ENCODE data around the gene YWHAB. TPM values are rescaled to one million over a fixed set of nuclear protein-coding genes. Genes with fewer than 3 reads are reported as not detected.

The YWHAB gene
- total RNA-seq, 1 experiment from 2014 or later: 216 TPM

GRCh38 chr20:44924541-44924940 lies 39.0 kb downstream of the YWHAB start (continued):
- TF ChIP-seq AFF4 (CRISPR knock-in tag; IDR thresholded peaks at IDR 0.05; ENCODE audit: borderline replicate concordance): no peak
- TF ChIP-seq ZNF281 (CRISPR knock-in tag; IDR thresholded peaks at IDR 0.05): no peak

- Mint-ChIP-seq H3K27me3 (ENCODE audit: low read depth) (no peaks in the 10 kb centered on the region), H3K9me3 (no peaks in the 10 kb centered on the region), H3K4me3 (no peak overlapping the region), H3K27ac (no peak overlapping the region), H3K4me1 (no peaks in the 10 kb centered on the region), H3K36me3 (peaks cover 34% of the 10 kb centered on the region)
- ChIA-PET POLR2A (no interaction called here), CTCF (no interaction called here)
- DNase-seq (ENCODE audit: low spot score) (no peak), ATAC-seq (no peak)
- no peak for TF ChIP-seq E2F4 (CRISPR knock-in tag; IDR thresholded peaks at IDR 0.05; ENCODE audit: borderline replicate concordance, low read depth)
- TF ChIP-seq USF1 (CRISPR knock-in tag; IDR thresholded peaks at IDR 0.05): no peak
- no peak for TF ChIP-seq PREB (CRISPR knock-in tag; IDR thresholded peaks at IDR 0.05; ENCODE audit: borderline replicate concordance)
- no peak for TF ChIP-seq TEAD4 (CRISPR knock-in tag; IDR thresholded peaks at IDR 0.05)
- no peak for TF ChIP-seq IRF1 (CRISPR knock-in tag; IDR thresholded peaks at IDR 0.05)
- TF ChIP-seq JUN (CRISPR knock-in tag; IDR thresholded peaks at IDR 0.05): no peak
- no peak for TF ChIP-seq SMAD3 (CRISPR knock-in tag; IDR thresholded peaks at IDR 0.05; ENCODE audit: borderline replicate concordance)
- no peak for TF ChIP-seq ZMAT4 (CRISPR knock-in tag; IDR thresholded peaks at IDR 0.05)
- no peak for TF ChIP-seq ESRRA (CRISPR knock-in tag; IDR thresholded peaks at IDR 0.05; ENCODE audit: borderline replicate concordance)
- TF ChIP-seq HMGA2 (CRISPR knock-in tag; IDR thresholded peaks at IDR 0.05): no peak
- no peak for TF ChIP-seq ZNF232 (CRISPR knock-in tag; IDR thresholded peaks at IDR 0.05)
- no peak for TF ChIP-seq ZNF425 (CRISPR knock-in tag; conservative IDR thresholded peaks at IDR 0.05)
- TF ChIP-seq SMAD4 (CRISPR knock-in tag; IDR thresholded peaks at IDR 0.05): no peak
- TF ChIP-seq ZNF281 (CRISPR knock-in tag; IDR thresholded peaks at IDR 0.05): no peak
- no peak for TF ChIP-seq MLX (CRISPR knock-in tag; IDR thresholded peaks at IDR 0.05)
Observed at GRCh38 chr20:44928595-44928994, 43.1 kb downstream of the YWHAB start.

Data from WTC11 (cell line).